HCT116 (cell line): ENCODE measurements around the gene ZNF335. TPM values are rescaled to one million over a fixed set of nuclear protein-coding genes. Genes with fewer than 3 reads are reported as not detected.

ENCODE experiments used
- ATAC-seq: fragments of 200-7000 bp; cut with Tn5 transposase; 2 replicates; pipeline ENCODE4 v1.9.1; 2020; ENCODE audit warnings: mild to moderate bottlenecking, moderate library complexity
- BruUV-seq: library from RNA; stranded (reverse); fragments of 400-500 nt; replicated peaks from 2 replicates; lab custom pipeline; 2021; lab: Mats Ljungman, UMichigan
- CTCF ChIA-PET: fragments of 300-600 bp; sonication (Branson Sonifier 250); formaldehyde crosslinking; loops from one replicate; lab custom pipeline; 2021; ENCODE audit warnings: antibody characterized with exemption; lab: Charles Lee
- POLR2A ChIA-PET: fragments of 300-600, 350-600 bp; sonication (Branson Sonifier 250); formaldehyde crosslinking; loops from one replicate; lab custom pipeline; 2021; ENCODE audit warnings: antibody characterized with exemption; lab: Charles Lee
- RAD21 ChIA-PET, 2 experiments: fragments of 300-600 bp; sonication (Branson Sonifier 250); formaldehyde crosslinking; loops; one replicate each; lab custom pipeline; 2023; ENCODE audit warnings: low total read pairs in 2 of 2; ENCODE audit not compliant: uncharacterized antibody in 2 of 2, unreplicated experiment in 2 of 2, low non-redundant PET in 1 of 2; lab: Charles Lee
- DNase-seq: peaks from one replicate; pipeline ENCODE4 v3.0.0-alpha.2; 2010; ENCODE audit warnings: low read depth, low spot score
- H2AFZ ChIP-seq: fragments of 200-600 bp; shearing (Covaris generic), sonication (generic); 2 replicates; pipeline ENCODE4 v1.6.1; 2017; ENCODE audit warnings: low read depth, mixed run types, mixed read lengths, antibody characterized with exemption, low read length; ENCODE audit not compliant: poor library complexity, severe bottlenecking
- H3K27ac ChIP-seq: 2 replicates; pipeline ENCODE4 v1.5.1; 2012; ENCODE audit warnings: low read depth, low read length
- H3K27me3 ChIP-seq: fragments of 200-600 bp; sonication (generic); 2 replicates; pipeline ENCODE4 v1.6.1; 2016; ENCODE audit warnings: mixed run types, low read length, mixed read lengths; ENCODE audit not compliant: insufficient read depth
- H3K36me3 ChIP-seq, 2 experiments: fragments of 200-500 bp in 1 of 2; fragments of 200-600 bp in 1 of 2; sonication (Bioruptor generic) in 1 of 2; sonication (generic) in 1 of 2; 2 replicates each; pipeline versions ENCODE4 v1.5.1 to v1.6.1; 2014 to 2016; ENCODE audit warnings: low read length in 2 of 2, inconsistent platforms in 1 of 2, mixed read lengths in 1 of 2, mixed run types in 1 of 2; ENCODE audit not compliant: insufficient read depth in 2 of 2, control insufficient read depth in 1 of 2
- H3K4me1 ChIP-seq, 2 experiments: fragments of 200-600 bp in 1 of 2; sonication (generic) in 1 of 2; 2 replicates each; pipeline versions ENCODE4 v1.5.1 to v1.6.1; 2012 to 2017; ENCODE audit warnings: low read length in 2 of 2, inconsistent platforms in 1 of 2, mild to moderate bottlenecking in 1 of 2, mixed read lengths in 1 of 2, mixed run types in 1 of 2, moderate library complexity in 1 of 2; ENCODE audit not compliant: insufficient read depth in 2 of 2, control insufficient read depth in 1 of 2
- H3K4me2 ChIP-seq: fragments of 200-600 bp; sonication (generic); 2 replicates; pipeline ENCODE4 v1.6.1; 2017; ENCODE audit warnings: mixed run types, low read length, mixed read lengths
- H3K4me3 ChIP-seq, 2 experiments: fragments of 200-600 bp in 1 of 2; sonication (generic) in 1 of 2; replicated peaks in 1 of 2; 2 replicates each; pipeline ENCODE4 v1.5.1; 2011 to 2016; ENCODE audit warnings: low read length in 2 of 2, control low read depth in 1 of 2, low read depth in 1 of 2, mild to moderate bottlenecking in 1 of 2, mixed read lengths in 1 of 2, mixed run types in 1 of 2
- H3K79me2 ChIP-seq: fragments of 200-600 bp; sonication (generic); 2 replicates; pipeline ENCODE4 v1.6.1; 2017; ENCODE audit warnings: mild to moderate bottlenecking, mixed run types, low read length, moderate library complexity, mixed read lengths; ENCODE audit not compliant: insufficient read depth
- H3K9ac ChIP-seq: fragments of 200-600 bp; sonication (generic); 2 replicates; pipeline ENCODE4 v1.6.1; 2016; ENCODE audit warnings: low read length, mixed read lengths
- H3K9me2 ChIP-seq: fragments of 200-600 bp; sonication (generic), shearing (Covaris generic); 2 replicates; pipeline ENCODE4 v1.6.1; 2017; ENCODE audit warnings: mixed run types, mild to moderate bottlenecking, moderate library complexity; ENCODE audit not compliant: insufficient read depth
- H3K9me3 ChIP-seq, 2 experiments: fragments of 200-500 bp in 1 of 2; fragments of 200-600 bp in 1 of 2; sonication (Bioruptor generic) in 1 of 2; sonication (generic) in 1 of 2; 2 replicates each; pipeline ENCODE4 v1.6.1; 2014 to 2017; ENCODE audit warnings: low read length in 2 of 2, mixed read lengths in 2 of 2, inconsistent platforms in 1 of 2, low read depth in 1 of 2, mild to moderate bottlenecking in 1 of 2, mixed run types in 1 of 2, moderate library complexity in 1 of 2; ENCODE audit not compliant: control insufficient read depth in 1 of 2, insufficient read depth in 1 of 2
- H4K20me1 ChIP-seq: fragments of 200-600 bp; sonication (generic), shearing (Covaris generic); 2 replicates; pipeline ENCODE4 v1.6.1; 2017; ENCODE audit warnings: mixed run types, mild to moderate bottlenecking, moderate library complexity; ENCODE audit not compliant: insufficient read depth
- CBX3 ChIP-seq: IDR thresholded peaks from 2 replicates; pipeline ENCODE4 v1.6.1; 2012; ENCODE audit warnings: low read depth
- CEBPB ChIP-seq: IDR thresholded peaks from 2 replicates; pipeline ENCODE4 v1.6.1; 2012; ENCODE audit warnings: low read depth
- CTCF ChIP-seq, 3 experiments: fragments of 200-600 bp in 1 of 3; sonication (generic) in 1 of 3; IDR thresholded peaks in 2 of 3; conservative IDR thresholded peaks in 1 of 3; 2 replicates each; pipeline ENCODE4 v1.5.1; 2012 to 2017; ENCODE audit warnings: low read depth in 2 of 3, low read length in 2 of 3, antibody characterized with exemption in 1 of 3, borderline replicate concordance in 1 of 3, control low read depth in 1 of 3, mild to moderate bottlenecking in 1 of 3, mixed read lengths in 1 of 3, mixed run types in 1 of 3, moderate library complexity in 1 of 3; ENCODE audit not compliant: insufficient read depth in 1 of 3
- EZH2phosphoT487 ChIP-seq: fragments of 200-600 bp; IDR thresholded peaks from 2 replicates; pipeline ENCODE4 v1.6.1; 2018; ENCODE audit warnings: antibody characterized with exemption, borderline replicate concordance
- FOSL1 ChIP-seq: IDR thresholded peaks from 2 replicates; pipeline ENCODE4 v1.6.1; 2012; ENCODE audit warnings: low read depth
- POLR2AphosphoS5 ChIP-seq: IDR thresholded peaks from 2 replicates; pipeline ENCODE4 v1.6.1; 2011; ENCODE audit warnings: mild to moderate bottlenecking, low read depth, low read length, moderate library complexity
- REST ChIP-seq: IDR thresholded peaks from 2 replicates; pipeline ENCODE4 v1.6.1; 2012; ENCODE audit warnings: low read depth
- SIN3A ChIP-seq: IDR thresholded peaks from 2 replicates; pipeline ENCODE4 v1.6.1; 2012; ENCODE audit warnings: low read depth
- SP1 ChIP-seq: IDR thresholded peaks from 2 replicates; pipeline ENCODE4 v1.6.1; 2012; ENCODE audit warnings: low read depth
- intact Hi-C: fragments of 100-400 bp; cut with micrococcal nuclease; formaldehyde crosslinking; loops from 2 replicates; pipeline ENCODE4 v1.10.0; 2022
- total RNA-seq: library from RNA; stranded (reverse); gene quantifications from one replicate; pipeline ENCODE4 v1.2.1, GENCODE V29; 2021; ENCODE audit not compliant: unreplicated experiment

ZNF335 gene
- total RNA-seq, 1 experiment from 2014 or later = 20.8 TPM

GRCh38 chr20:45904583-45905504 is 67.2 kb downstream of the ZNF335 start:
- no peaks in the 10 kb centered on the region for H3K79me2 ChIP-seq
- no peak overlapping the region for H3K27ac ChIP-seq
- ATAC-seq (no peak), DNase-seq (no peak)
- ChIA-PET POLR2A (interaction anchor here (0.9 to 2.1 kb wide), 2 partner anchors 24 to 29 kb away, joined by 4 to 6 read pairs; partner anchors contain the start of gene ZSWIM1), RAD21 (no interaction called here), CTCF (interaction anchor here (1.5 to 1.6 kb wide), 2 partner anchors 13 to 65 kb away, joined by 3 to 4 read pairs; no protein-coding TSS in a partner anchor)
- H3K9me2 ChIP-seq = no peaks in the 10 kb centered on the region
- H2AFZ ChIP-seq = no peak overlapping the region
- H3K9ac ChIP-seq = no peak overlapping the region
- TF ChIP-seq CEBPB = no peak
- no peak for TF ChIP-seq REST
- TF ChIP-seq FOSL1 = no peak
- TF ChIP-seq CTCF (IDR thresholded peaks at IDR 0.05 in 2 of 3, conservative IDR thresholded peaks at IDR 0.05 in 1 of 3; ENCODE audit: borderline replicate concordance in 1 of 3, insufficient read depth in 1 of 3, low read depth in 2 of 3, low read length in 2 of 3) = no peak
- no peak for TF ChIP-seq CBX3
- TF ChIP-seq SP1 = no peak
- no peak for TF ChIP-seq EZH2phosphoT487
- TF ChIP-seq SIN3A = no peak
- TF ChIP-seq POLR2AphosphoS5 = no peak
- H3K4me2 ChIP-seq = peak overlapping the region; percentile 37
- no peaks in the 10 kb centered on the region for H4K20me1 ChIP-seq
- no peak overlapping the region for H3K4me3 ChIP-seq
- intact Hi-C loops = no loop called here
- no peaks in the 10 kb centered on the region for H3K27me3 ChIP-seq
- no TSS peak for BruUV-seq
- H3K4me1 ChIP-seq = peaks cover 5 to 18% of the 10 kb centered on the region in 2 experiments; a peak in 3 of 4 replicates
- no peaks in the 10 kb centered on the region for H3K9me3 ChIP-seq
- no peaks in the 10 kb centered on the region for H3K36me3 ChIP-seq
